HEK293T (cell line): ENCODE results near the gene MC4R.

ENCODE experiments used
- BHLHE40 ChIP-seq: fragments of 450-650 bp; IDR thresholded peaks from 2 replicates; pipeline ENCODE4 v1.6.1; 2016; ENCODE audit warnings: mild to moderate bottlenecking, moderate library complexity, borderline replicate concordance
- SP1 ChIP-seq: fragments of 450-650 bp; IDR thresholded peaks from 2 replicates; pipeline ENCODE4 v1.6.1; 2017
- SUZ12 ChIP-seq: fragments of 450-650 bp; IDR thresholded peaks from 2 replicates; pipeline ENCODE4 v1.6.1; 2016; ENCODE audit warnings: mild to moderate bottlenecking

- TF ChIP-seq SUZ12, result no peak
- TF ChIP-seq SP1, result no peak
- no peak for TF ChIP-seq BHLHE40
These were observed 25.0 kb downstream of the MC4R start for GRCh38 chr18:60347526-60348045.
